ENCODE measurements around the gene AEN. TPM values are rescaled to one million over a fixed set of nuclear protein-coding genes. Genes with fewer than 3 reads are reported as not detected.

Gene AEN
- total RNA-seq, 2 experiments from 2014 or later = 92.9 to 94.3 TPM

Other genes with a start within 250 kb of the AEN start
- 10 to 100 TPM; 46.9 to 48.5 TPM for gene MRPL46, start 154.0 kb upstream of the AEN start, total RNA-seq
- gene MRPS11, start 153.6 kb upstream of the AEN start, total RNA-seq = 10 to 100 TPM; 76.7 to 78.1 TPM
- 1 to 10 TPM; 1.2 to 1.6 TPM for gene DET1, start 74.7 kb upstream of the AEN start, total RNA-seq
- 10 to 100 TPM; 24.9 to 28.9 TPM for gene ISG20, start 17.7 kb downstream of the AEN start, total RNA-seq
- gene ACAN, start 182.1 kb downstream of the AEN start, total RNA-seq = not detected

Measured in activated CD8-positive, alpha-beta memory T cell treated with anti-CD3 and anti-CD28 coated beads for 36 hours (primary cell).